GM12878 (cell line): ENCODE data around the gene REN. TPM values are rescaled to one million over a fixed set of nuclear protein-coding genes. Genes with fewer than 3 reads are reported as not detected.

ENCODE experiments used
- ATAC-seq: fragments of 200-7000 bp; cut with Tn5 transposase; 3 replicates; pipeline ENCODE4 v1.9.1; 2020; ENCODE audit warnings: mild to moderate bottlenecking, moderate library complexity
- BruUV-seq: library from RNA; stranded (reverse); fragments of 400-500 nt; replicated peaks from 2 replicates; lab custom pipeline; 2021; lab: Mats Ljungman, UMichigan
- CTCF ChIA-PET: fragments of 300-600 bp; sonication (Branson Sonifier 250); formaldehyde crosslinking; extraction: SDS; loops from one replicate; lab custom pipeline; 2021; ENCODE audit warnings: inconsistent platforms; lab: Yijun Ruan, JAX
- POLR2A ChIA-PET: fragments of 350-600 bp; formaldehyde crosslinking; extraction: SDS; loops from one replicate; lab custom pipeline; 2021; ENCODE audit warnings: inconsistent platforms; lab: Charles Lee
- RAD21 ChIA-PET: fragments of 300-600 bp; sonication (Branson Sonifier 250); formaldehyde crosslinking; loops from one replicate; lab custom pipeline; 2023; ENCODE audit warnings: antibody characterized with exemption; ENCODE audit not compliant: unreplicated experiment; lab: Charles Lee
- SMC1A ChIA-PET: fragments of 300-600 bp; sonication (Branson Sonifier 250); formaldehyde crosslinking; loops from one replicate; lab custom pipeline; 2023; ENCODE audit not compliant: unreplicated experiment, uncharacterized antibody; lab: Charles Lee
- DNase-seq: peaks from one replicate; pipeline ENCODE4 v3.0.0-alpha.2; 2011; ENCODE audit warnings: low read depth, low spot score
- FAIRE-seq: peaks from 3 replicates; lab custom pipeline; 2011; peaks lifted over from hg19 to GRCh38; lab: Jason Lieb, UNC
- H2AFZ ChIP-seq: 2 replicates; pipeline ENCODE4 v1.6.0; 2011; ENCODE audit warnings: low read depth, low read length, control low read depth; ENCODE audit not compliant: control insufficient read depth
- H3K27ac ChIP-seq: 2 replicates; pipeline ENCODE4 v1.5.1; 2011; ENCODE audit warnings: control low read depth; ENCODE audit not compliant: control insufficient read depth, insufficient read depth
- H3K27me3 ChIP-seq, 2 experiments: replicated peaks in 1 of 2; 2 replicates each; pipeline versions ENCODE4 v1.6.0 to v1.6.1; 2011; ENCODE audit warnings: low read length in 1 of 2; ENCODE audit not compliant: control insufficient read depth in 2 of 2, insufficient read depth in 2 of 2
- H3K36me3 ChIP-seq, 2 experiments: 2 replicates each; pipeline ENCODE4 v1.5.1; 2011; ENCODE audit warnings: low read length in 1 of 2; ENCODE audit not compliant: control insufficient read depth in 2 of 2, insufficient read depth in 2 of 2
- H3K4me1 ChIP-seq: 2 replicates; pipeline ENCODE4 v1.6.1; 2011; ENCODE audit warnings: mild to moderate bottlenecking, low read length, moderate library complexity, mixed read lengths; ENCODE audit not compliant: control insufficient read depth, insufficient read depth
- H3K4me2 ChIP-seq: 2 replicates; pipeline ENCODE4 v1.6.0; 2011; ENCODE audit warnings: control low read depth; ENCODE audit not compliant: control insufficient read depth, insufficient read depth
- H3K4me3 ChIP-seq: fragments of 200-600 bp; sonication (generic); 2 replicates; pipeline ENCODE4 v1.5.1; 2016
- H3K79me2 ChIP-seq: 2 replicates; pipeline ENCODE4 v1.6.0; 2011; ENCODE audit warnings: low read length; ENCODE audit not compliant: control insufficient read depth, insufficient read depth
- H3K9ac ChIP-seq: 2 replicates; pipeline ENCODE4 v1.8.0; 2011; ENCODE audit warnings: low read length, control low read depth, mixed read lengths; ENCODE audit not compliant: control insufficient read depth, insufficient read depth
- H3K9me3 ChIP-seq: replicated peaks from 3 replicates; pipeline ENCODE4 v1.5.1; 2011; ENCODE audit warnings: mild to moderate bottlenecking, low read length; ENCODE audit not compliant: control insufficient read depth, insufficient read depth
- H4K20me1 ChIP-seq: 2 replicates; pipeline ENCODE4 v1.6.0; 2011; ENCODE audit not compliant: control insufficient read depth, insufficient read depth
- ATF7 ChIP-seq: fragments of 450-650 bp; IDR thresholded peaks from 2 replicates; pipeline ENCODE4 v1.6.1; 2016; ENCODE audit warnings: low read depth, mild to moderate bottlenecking
- BACH1 ChIP-seq: fragments of 450-650 bp; IDR thresholded peaks from 2 replicates; pipeline ENCODE4 v1.6.1; 2017; ENCODE audit warnings: mild to moderate bottlenecking, borderline replicate concordance
- BHLHE40 ChIP-seq, 2 experiments: fragments of 450-650 bp in 1 of 2; IDR thresholded peaks; 2 replicates each; pipeline ENCODE4 v1.6.1; 2011 to 2017; ENCODE audit warnings: low read depth in 2 of 2, borderline replicate concordance in 1 of 2, improper control_type of control experiment in 1 of 2, low read length in 1 of 2, mild to moderate bottlenecking in 1 of 2
- CEBPB ChIP-seq, 2 experiments: fragments of 150-350 bp in 1 of 2; IDR thresholded peaks; 2 replicates each; pipeline ENCODE4 v1.6.1; 2012 to 2014; ENCODE audit warnings: low read depth in 2 of 2, low read length in 2 of 2, borderline replicate concordance in 1 of 2, inconsistent platforms in 1 of 2
- DPF2 ChIP-seq: fragments of 450-650 bp; IDR thresholded peaks from 2 replicates; pipeline ENCODE4 v1.6.1; 2017; ENCODE audit warnings: mild to moderate bottlenecking
- EGR1 ChIP-seq, 2 experiments: IDR thresholded peaks; 1 replicate in 1 of 2; 2 replicates in 1 of 2; pipeline ENCODE4 v1.6.1; 2011 to 2012; ENCODE audit warnings: low read depth in 2 of 2, low read length in 2 of 2, borderline replicate concordance in 1 of 2, mild to moderate bottlenecking in 1 of 2, moderate library complexity in 1 of 2
- FOXM1 ChIP-seq: IDR thresholded peaks from 2 replicates; pipeline ENCODE4 v1.6.1; 2012; ENCODE audit warnings: low read depth, mild to moderate bottlenecking, inconsistent platforms, low read length, moderate library complexity
- GATAD2B ChIP-seq: fragments of 450-650 bp; conservative IDR thresholded peaks from 2 replicates; pipeline ENCODE4 v1.6.1; 2017; ENCODE audit warnings: low read depth, mild to moderate bottlenecking, moderate library complexity
- HDAC2 ChIP-seq: fragments of 200-600 bp; sonication (generic); IDR thresholded peaks from 2 replicates; pipeline ENCODE4 v1.6.1; 2017
- IKZF1 ChIP-seq: fragments of 450-650 bp; conservative IDR thresholded peaks from 2 replicates; pipeline ENCODE4 v1.6.1; 2017; ENCODE audit warnings: antibody characterized with exemption, mild to moderate bottlenecking
- IKZF2 ChIP-seq, 2 experiments: fragments of 450-650 bp; IDR thresholded peaks; 2 replicates each; pipeline ENCODE4 v1.6.1; 2017; ENCODE audit warnings: mild to moderate bottlenecking in 2 of 2, moderate library complexity in 2 of 2
- KAT2A ChIP-seq: conservative IDR thresholded peaks from 2 replicates; pipeline ENCODE4 v1.6.1; 2011; ENCODE audit warnings: low read depth, low read length; ENCODE audit not compliant: control insufficient read depth
- KDM1A ChIP-seq: fragments of 200-600 bp; sonication (generic); IDR thresholded peaks from 2 replicates; pipeline ENCODE4 v1.6.1; 2016; ENCODE audit warnings: borderline replicate concordance
- KLF5 ChIP-seq: fragments of 450-650 bp; IDR thresholded peaks from 2 replicates; pipeline ENCODE4 v1.6.1; 2014; ENCODE audit warnings: mild to moderate bottlenecking; ENCODE audit not compliant: partially characterized antibody
- MTA2 ChIP-seq: fragments of 450-650 bp; IDR thresholded peaks from 2 replicates; pipeline ENCODE4 v1.6.1; 2016; ENCODE audit warnings: low read depth, mild to moderate bottlenecking, moderate library complexity
- MYB ChIP-seq: fragments of 150-350 bp; IDR thresholded peaks from 2 replicates; pipeline ENCODE4 v1.6.1; 2014; ENCODE audit warnings: mild to moderate bottlenecking, low read depth, low read length, borderline replicate concordance
- NR2F1 ChIP-seq: fragments of 450-650 bp; conservative IDR thresholded peaks from 2 replicates; pipeline ENCODE4 v1.6.1; 2017; ENCODE audit warnings: mild to moderate bottlenecking
- POLR2AphosphoS5 ChIP-seq: IDR thresholded peaks from 2 replicates; pipeline ENCODE4 v1.6.1; 2011; ENCODE audit warnings: mild to moderate bottlenecking, low read length, inconsistent platforms
- SP1 ChIP-seq: IDR thresholded peaks from one replicate; pipeline ENCODE4 v1.6.1; 2011; ENCODE audit warnings: low read depth, low read length
- STAT3 ChIP-seq: IDR thresholded peaks from 2 replicates; pipeline ENCODE4 v1.6.1; 2011; ENCODE audit warnings: low read depth, low read length, improper control_type of control experiment
- TARDBP ChIP-seq: IDR thresholded peaks from 2 replicates; pipeline ENCODE4 v1.6.1; 2016; ENCODE audit warnings: borderline replicate concordance
- YY1 ChIP-seq: IDR thresholded peaks from 2 replicates; pipeline ENCODE4 v1.6.1; 2011; ENCODE audit warnings: low read depth, mild to moderate bottlenecking, low read length
- WGBS: methylation state at CpG from one replicate; pipeline ENCODE4 v1.1.6; 2016; ENCODE audit warnings: low lambda C conversion rate; ENCODE audit not compliant: insufficient replicate concordance, insufficient coverage; ENCODE audit errors: missing lambda C conversion rate; 5-methylcytosine and 5-hydroxymethylcytosine counted together
- in situ Hi-C: fragments of 300-500 bp; cut with MboI; formaldehyde crosslinking; loops from 9 replicates; pipeline ENCODE4 v1.14.3; 2018; ENCODE audit warnings: mixed read lengths
- intact Hi-C: fragments of 100-400 bp; cut with micrococcal nuclease; formaldehyde crosslinking; loops from one replicate; pipeline ENCODE4 v1.14.2; 2022; ENCODE audit not compliant: unreplicated experiment
- polyA plus RNA-seq, 11 experiments: library from polyadenylated mRNA; depleted of rRNA in 4 of 11; unstranded in 6 of 11; stranded (reverse) in 5 of 11; fragments of >200 nt; fragmentation: Nextera tagmentation in 4 of 11; fragmentation: Illumina TruSeq in 1 of 11; extraction: Ambion mirVana in 4 of 11; extraction: Trizol in 1 of 11; gene quantifications; 1 replicate in 1 of 11; 2 replicates in 10 of 11; pipeline versions ENCODE4 v1.2.1 to v1.2.3, GENCODE V29; 2011 to 2016; ENCODE audit warnings: inconsistent platforms in 2 of 11, missing spikeins in 2 of 11, low read depth in 1 of 11
- total RNA-seq, 4 experiments: library from RNA; depleted of rRNA in 3 of 4; stranded (reverse); fragments of >200 nt in 3 of 4; fragmentation: Illumina TruSeq in 1 of 4; extraction: Trizol in 1 of 4; gene quantifications; 2 replicates each; pipeline versions ENCODE4 v1.2.1 to v1.2.3, GENCODE V29; 2013 to 2021
- TF ChIP-seq, protein P1 (sequence below): IDR thresholded peaks from 2 replicates; pipeline ENCODE4 v1.6.1; 2012; ENCODE audit warnings: low read depth, low read length, improper control_type of control experiment

Gene REN
- total and polyA plus RNA-seq, 10 of the 15 experiments (the other 5 are each of a cell fraction or from before 2014, with no cell fraction given): not detected

DNA sequence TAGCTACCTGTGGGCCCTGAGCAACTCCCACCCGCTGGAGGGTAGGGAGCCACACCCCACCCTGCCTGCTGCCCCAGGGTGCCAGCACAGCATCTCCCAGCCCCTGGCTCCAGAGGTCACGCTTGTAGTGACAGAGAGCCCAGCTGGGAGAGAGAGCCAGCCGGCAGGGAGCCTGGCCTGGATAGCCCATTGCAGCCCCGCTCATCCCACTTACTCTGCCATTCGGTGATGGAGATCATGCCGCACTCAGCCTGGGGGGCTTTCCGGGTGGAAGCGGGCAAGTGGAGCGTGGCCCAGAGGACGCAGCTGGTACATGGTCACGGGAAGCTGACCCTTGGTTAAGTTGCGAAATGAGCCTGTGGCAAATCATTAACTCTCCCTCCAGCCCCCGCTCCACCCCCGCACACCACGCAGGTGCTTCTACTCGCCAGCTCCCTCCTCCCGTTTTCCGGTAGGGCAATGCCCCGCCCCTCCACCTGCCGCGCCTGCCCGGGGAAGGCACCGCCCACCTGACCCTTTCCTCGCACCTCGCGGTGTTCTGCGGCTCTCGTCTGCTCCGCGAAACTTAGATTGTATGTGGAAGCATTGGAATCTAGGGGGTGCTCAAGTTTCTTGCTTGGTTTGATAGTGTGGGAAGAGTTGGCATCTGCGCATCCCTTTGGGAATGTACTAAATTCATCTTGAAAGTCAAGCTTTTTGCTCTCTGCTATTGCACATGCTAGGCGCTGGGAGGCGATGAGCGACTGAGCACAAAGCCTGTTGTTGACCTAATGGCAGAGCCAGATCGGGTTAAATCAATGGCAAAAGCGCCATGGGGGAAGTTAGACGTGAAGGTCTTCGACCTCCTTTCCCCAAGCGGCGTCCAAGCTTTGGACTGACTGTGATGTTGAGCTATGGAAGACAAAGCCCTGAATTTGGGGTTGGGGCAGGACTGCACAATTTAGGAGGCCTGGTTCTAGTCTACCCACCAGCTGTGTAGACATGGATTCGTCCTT is 47.8 kb upstream of the REN start, which contains the start of gene GOLT1A:
GOLT1A (minus strand) TSS at position 321 of the 995 bp plus-strand sequence; CDS start at position 239, 82 bp downstream.
- ChIA-PET POLR2A (no interaction called here), SMC1A (interaction anchor here (0.8 to 2.8 kb wide), 11 partner anchors 8 to 196 kb away, joined by 3 to 28 read pairs (median 4); partner anchors contain the start of gene PLEKHA6), RAD21 (interaction anchor here (0.7 to 2.4 kb wide), 8 partner anchors 100 to 193 kb away, joined by 3 to 26 read pairs (median 4); partner anchors contain the start of gene PLEKHA6), CTCF (interaction anchor here (0.8 to 5.2 kb wide), 15 partner anchors 8 to 284 kb away, joined by 3 to 30 read pairs (median 5); partner anchors contain the start of gene PLEKHA6)
- FAIRE-seq (no peak), DNase-seq (peak; percentile 28), ATAC-seq (peak; percentile 84)
- Histone ChIP-seq H3K36me3 (no peaks in the 10 kb centered on the region), H2AFZ (no peak within 1 kb of the TSS), H3K27me3 (peaks cover 0 to 2% of the 10 kb centered on the region in 2 experiments; a peak in 1 of 4 replicates), H3K9ac (no peak within 1 kb of the TSS), H3K4me3 (no peak within 1 kb of the TSS), H3K79me2 (no peaks in the 10 kb centered on the region), H3K27ac (no peak within 1 kb of the TSS), H4K20me1 (no peaks in the 10 kb centered on the region; the same call in 1 of the 2 replicates), H3K4me1 (no peaks in the 10 kb centered on the region), H3K4me2 (no peak within 1 kb of the TSS), H3K9me3 (no peaks in the 10 kb centered on the region)
- intact Hi-C loops (no loop called here), in situ Hi-C loops (no loop called here)
- BruUV-seq: no TSS peak
- 32% methylated on average over 35 of the region's 41 CpGs for WGBS
- TF ChIP-seq NR2F1: peak; percentile 82
- no peak for TF ChIP-seq ATF7
- no peak for TF ChIP-seq KLF5
- TF ChIP-seq GATAD2B: 0 out of 2 replicates have a peak, but pooled peaks have one; percentile 5
- no peak for TF ChIP-seq TARDBP
- no peak for TF ChIP-seq MYB
- TF ChIP-seq, protein P1, sequence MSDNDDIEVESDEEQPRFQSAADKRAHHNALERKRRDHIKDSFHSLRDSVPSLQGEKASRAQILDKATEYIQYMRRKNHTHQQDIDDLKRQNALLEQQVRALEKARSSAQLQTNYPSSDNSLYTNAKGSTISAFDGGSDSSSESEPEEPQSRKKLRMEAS: no peak
- TF ChIP-seq MTA2: peak; percentile 62
- TF ChIP-seq DPF2: peak; percentile 87
- no peak for TF ChIP-seq HDAC2
- TF ChIP-seq EGR1 (IDR thresholded peaks at IDR 0.05; ENCODE audit: borderline replicate concordance in 1 of 2, low read depth in 2 of 2, low read length in 2 of 2): peak in 1 of 2 experiments; percentile 64; a peak in 2 of 3 replicates
- no peak for TF ChIP-seq STAT3
- TF ChIP-seq CEBPB (IDR thresholded peaks at IDR 0.05; ENCODE audit: borderline replicate concordance in 1 of 2, low read depth in 2 of 2, low read length in 2 of 2): 0 out of 4 replicates have a peak, but pooled peaks of 1 of the 2 experiments have one; percentile 15
- no peak for TF ChIP-seq KDM1A
- TF ChIP-seq KAT2A: no peak
- no peak for TF ChIP-seq YY1
- TF ChIP-seq BACH1: no peak
- TF ChIP-seq IKZF1: peak; percentile 86
- peak; percentile 30 to 79; a peak in 3 of 4 replicates for TF ChIP-seq BHLHE40 (IDR thresholded peaks at IDR 0.05; ENCODE audit: borderline replicate concordance in 1 of 2, low read depth in 2 of 2, low read length in 1 of 2)
- no peak for TF ChIP-seq POLR2AphosphoS5
- TF ChIP-seq FOXM1: no peak
- TF ChIP-seq SP1: no peak
- TF ChIP-seq IKZF2 (IDR thresholded peaks at IDR 0.05): peak; percentile 31 to 40; a peak in 2 of 4 replicates
